GM12878 (cell line): ENCODE results near the gene PTH. TPM values are rescaled to one million over a fixed set of nuclear protein-coding genes. Genes with fewer than 3 reads are reported as not detected.

Experiments
- ATAC-seq: fragments of 200-7000 bp; cut with Tn5 transposase; 3 replicates; pipeline ENCODE4 v1.9.1; 2020; ENCODE audit warnings: mild to moderate bottlenecking, moderate library complexity
- BruUV-seq: library from RNA; stranded (reverse); fragments of 400-500 nt; replicated peaks from 2 replicates; lab custom pipeline; 2021; lab: Mats Ljungman, UMichigan
- CTCF ChIA-PET: fragments of 300-600 bp; sonication (Branson Sonifier 250); formaldehyde crosslinking; extraction: SDS; loops from one replicate; lab custom pipeline; 2021; ENCODE audit warnings: inconsistent platforms; lab: Yijun Ruan, JAX
- POLR2A ChIA-PET: fragments of 350-600 bp; formaldehyde crosslinking; extraction: SDS; loops from one replicate; lab custom pipeline; 2021; ENCODE audit warnings: inconsistent platforms; lab: Charles Lee
- RAD21 ChIA-PET: fragments of 300-600 bp; sonication (Branson Sonifier 250); formaldehyde crosslinking; loops from one replicate; lab custom pipeline; 2023; ENCODE audit warnings: antibody characterized with exemption; ENCODE audit not compliant: unreplicated experiment; lab: Charles Lee
- SMC1A ChIA-PET: fragments of 300-600 bp; sonication (Branson Sonifier 250); formaldehyde crosslinking; loops from one replicate; lab custom pipeline; 2023; ENCODE audit not compliant: unreplicated experiment, uncharacterized antibody; lab: Charles Lee
- DNase-seq: peaks from one replicate; pipeline ENCODE4 v3.0.0-alpha.2; 2011; ENCODE audit warnings: low read depth, low spot score
- FAIRE-seq: peaks from 3 replicates; lab custom pipeline; 2011; peaks lifted over from hg19 to GRCh38; lab: Jason Lieb, UNC
- H2AFZ ChIP-seq: 2 replicates; pipeline ENCODE4 v1.6.0; 2011; ENCODE audit warnings: low read depth, low read length, control low read depth; ENCODE audit not compliant: control insufficient read depth
- H3K27ac ChIP-seq: 2 replicates; pipeline ENCODE4 v1.5.1; 2011; ENCODE audit warnings: control low read depth; ENCODE audit not compliant: control insufficient read depth, insufficient read depth
- H3K27me3 ChIP-seq, 2 experiments: replicated peaks in 1 of 2; 2 replicates each; pipeline versions ENCODE4 v1.6.0 to v1.6.1; 2011; ENCODE audit warnings: low read length in 1 of 2; ENCODE audit not compliant: control insufficient read depth in 2 of 2, insufficient read depth in 2 of 2
- H3K36me3 ChIP-seq, 2 experiments: 2 replicates each; pipeline ENCODE4 v1.5.1; 2011; ENCODE audit warnings: low read length in 1 of 2; ENCODE audit not compliant: control insufficient read depth in 2 of 2, insufficient read depth in 2 of 2
- H3K4me1 ChIP-seq: 2 replicates; pipeline ENCODE4 v1.6.1; 2011; ENCODE audit warnings: mild to moderate bottlenecking, low read length, moderate library complexity, mixed read lengths; ENCODE audit not compliant: control insufficient read depth, insufficient read depth
- H3K4me2 ChIP-seq: 2 replicates; pipeline ENCODE4 v1.6.0; 2011; ENCODE audit warnings: control low read depth; ENCODE audit not compliant: control insufficient read depth, insufficient read depth
- H3K4me3 ChIP-seq: fragments of 200-600 bp; sonication (generic); 2 replicates; pipeline ENCODE4 v1.5.1; 2016
- H3K79me2 ChIP-seq: 2 replicates; pipeline ENCODE4 v1.6.0; 2011; ENCODE audit warnings: low read length; ENCODE audit not compliant: control insufficient read depth, insufficient read depth
- H3K9ac ChIP-seq: 2 replicates; pipeline ENCODE4 v1.8.0; 2011; ENCODE audit warnings: low read length, control low read depth, mixed read lengths; ENCODE audit not compliant: control insufficient read depth, insufficient read depth
- H3K9me3 ChIP-seq: replicated peaks from 3 replicates; pipeline ENCODE4 v1.5.1; 2011; ENCODE audit warnings: mild to moderate bottlenecking, low read length; ENCODE audit not compliant: control insufficient read depth, insufficient read depth
- H4K20me1 ChIP-seq: 2 replicates; pipeline ENCODE4 v1.6.0; 2011; ENCODE audit not compliant: control insufficient read depth, insufficient read depth
- CREM ChIP-seq: IDR thresholded peaks from 2 replicates; pipeline ENCODE4 v1.6.1; 2014; ENCODE audit warnings: antibody characterized with exemption, low read depth
- KAT2A ChIP-seq: conservative IDR thresholded peaks from 2 replicates; pipeline ENCODE4 v1.6.1; 2011; ENCODE audit warnings: low read depth, low read length; ENCODE audit not compliant: control insufficient read depth
- NBN ChIP-seq: fragments of 450-650 bp; IDR thresholded peaks from 2 replicates; pipeline ENCODE4 v1.6.1; 2016
- NFYA ChIP-seq: IDR thresholded peaks from 2 replicates; pipeline ENCODE4 v1.6.1; 2011; ENCODE audit warnings: low read depth, mild to moderate bottlenecking, low read length, improper control_type of control experiment, borderline replicate concordance
- RFX5 ChIP-seq: IDR thresholded peaks from 2 replicates; pipeline ENCODE4 v1.6.1; 2011; ENCODE audit warnings: low read depth, low read length, improper control_type of control experiment
- YY1 ChIP-seq: IDR thresholded peaks from 2 replicates; pipeline ENCODE4 v1.6.1; 2011; ENCODE audit warnings: low read depth, mild to moderate bottlenecking, low read length
- ZNF24 ChIP-seq: fragments of 450-650 bp; IDR thresholded peaks from 2 replicates; pipeline ENCODE4 v1.6.1; 2017; ENCODE audit warnings: antibody characterized with exemption, mild to moderate bottlenecking
- ZNF274 ChIP-seq: IDR thresholded peaks from one replicate; pipeline ENCODE4 v1.8.0; 2011; ENCODE audit not compliant: insufficient read length, insufficient read depth
- ZNF384 ChIP-seq: IDR thresholded peaks from 2 replicates; pipeline ENCODE4 v1.6.1; 2012; ENCODE audit warnings: low read depth, mild to moderate bottlenecking, low read length, improper control_type of control experiment, borderline replicate concordance
- WGBS: methylation state at CpG from one replicate; pipeline ENCODE4 v1.1.6; 2016; ENCODE audit warnings: low lambda C conversion rate; ENCODE audit not compliant: insufficient replicate concordance, insufficient coverage; ENCODE audit errors: missing lambda C conversion rate; 5-methylcytosine and 5-hydroxymethylcytosine counted together
- in situ Hi-C: fragments of 300-500 bp; cut with MboI; formaldehyde crosslinking; loops from 9 replicates; pipeline ENCODE4 v1.14.3; 2018; ENCODE audit warnings: mixed read lengths
- intact Hi-C: fragments of 100-400 bp; cut with micrococcal nuclease; formaldehyde crosslinking; loops from one replicate; pipeline ENCODE4 v1.14.2; 2022; ENCODE audit not compliant: unreplicated experiment
- polyA plus RNA-seq, 11 experiments: library from polyadenylated mRNA; depleted of rRNA in 4 of 11; unstranded in 6 of 11; stranded (reverse) in 5 of 11; fragments of >200 nt; fragmentation: Nextera tagmentation in 4 of 11; fragmentation: Illumina TruSeq in 1 of 11; extraction: Ambion mirVana in 4 of 11; extraction: Trizol in 1 of 11; gene quantifications; 1 replicate in 1 of 11; 2 replicates in 10 of 11; pipeline versions ENCODE4 v1.2.1 to v1.2.3, GENCODE V29; 2011 to 2016; ENCODE audit warnings: inconsistent platforms in 2 of 11, missing spikeins in 2 of 11, low read depth in 1 of 11
- total RNA-seq, 4 experiments: library from RNA; depleted of rRNA in 3 of 4; stranded (reverse); fragments of >200 nt in 3 of 4; fragmentation: Illumina TruSeq in 1 of 4; extraction: Trizol in 1 of 4; gene quantifications; 2 replicates each; pipeline versions ENCODE4 v1.2.1 to v1.2.3, GENCODE V29; 2013 to 2021
- TF ChIP-seq, protein P1 (sequence below): fragments of 450-650 bp; IDR thresholded peaks from 2 replicates; pipeline ENCODE4 v1.6.1; 2018; ENCODE audit warnings: mild to moderate bottlenecking, low read depth, moderate library complexity; ENCODE audit not compliant: partially characterized antibody

PTH gene
- total and polyA plus RNA-seq, 10 of the 15 experiments (the other 5 are each of a cell fraction or from before 2014, with no cell fraction given): not detected

DNA sequence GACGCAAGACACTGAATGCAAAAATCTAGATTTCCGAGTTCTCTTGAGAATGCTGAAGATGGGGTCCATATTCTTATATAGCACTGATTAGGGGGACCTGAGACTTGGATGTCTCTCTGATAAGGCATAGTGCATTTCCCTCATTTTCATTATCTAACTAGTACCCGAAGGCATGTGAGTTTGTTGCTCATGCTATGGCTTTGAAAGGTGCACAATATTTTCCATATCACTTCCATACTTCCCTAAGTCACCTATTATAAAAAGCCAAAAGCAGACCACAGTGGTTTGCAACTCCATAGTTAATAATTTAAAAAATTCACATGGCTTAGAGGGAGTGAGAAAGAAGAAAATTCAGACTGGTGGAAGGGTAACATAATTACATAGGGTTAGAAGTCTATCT, 34.5 kb downstream of the PTH start:
- Histone ChIP-seq H3K4me3 (peak overlapping the region; percentile 90; the same call in 1 of the 2 replicates), H3K9ac (no peak overlapping the region; the same call in 1 of the 2 replicates)
- CTCF ChIA-PET: interaction anchor here (0.7 to 2.0 kb wide), 8 partner anchors 12 to 171 kb away, joined by 3 to 6 read pairs (median 4); no protein-coding TSS in a partner anchor

DNA sequence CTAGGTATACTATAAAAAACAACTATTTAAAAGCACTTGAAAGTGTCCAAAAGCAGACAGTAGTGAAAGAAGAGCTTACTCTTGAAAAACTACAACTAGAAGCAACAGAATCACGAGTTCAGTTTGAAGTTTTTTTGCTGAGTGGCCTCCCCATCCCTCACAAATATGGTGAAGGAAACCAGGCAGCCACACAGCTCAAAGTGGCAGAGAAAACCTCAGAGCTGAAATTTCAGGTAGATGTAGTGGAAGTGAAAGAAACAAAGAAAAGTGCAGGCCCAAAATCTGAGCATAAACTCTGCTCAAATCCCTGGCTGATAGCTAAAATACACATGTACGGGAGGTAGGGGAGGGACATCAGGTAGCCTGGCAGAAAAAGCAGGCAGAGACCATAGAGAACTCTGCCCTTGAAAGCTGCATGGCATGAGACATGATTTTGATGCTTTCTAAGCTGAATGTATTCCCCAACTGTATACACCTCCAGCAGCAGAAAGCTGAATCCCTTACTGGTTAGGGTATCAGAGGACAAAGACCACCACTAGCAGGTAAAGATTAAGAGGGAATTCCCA, 44.9 kb downstream of the PTH start:
- ChIA-PET CTCF (interaction anchor here (0.7 to 1.5 kb wide), 8 partner anchors 9 to 67 kb away, joined by 3 to 5 read pairs (median 3); partner anchors contain the start of gene BTBD10), SMC1A (interaction anchor here (1.0 to 2.9 kb wide), 7 partner anchors 9 to 33 kb away, joined by 3 to 19 read pairs (median 7); partner anchors contain the start of gene BTBD10), POLR2A (interaction anchor here (0.6 to 2.5 kb wide), 6 partner anchors 9 to 287 kb away, joined by 3 to 9 read pairs (median 3); partner anchors contain the start of gene BTBD10), RAD21 (interaction anchor here (1.1 to 5.1 kb wide), 2 partner anchors 9 to 11 kb away, joined by 4 to 30 read pairs; partner anchors contain the start of gene BTBD10)
- FAIRE-seq: no peak
- Histone ChIP-seq H3K27ac (0 out of 2 replicates have a peak overlapping the region, but pooled peaks have one; percentile 34), H3K27me3 (no peaks in the 10 kb centered on the region), H3K79me2 (peaks cover 10% of the 10 kb centered on the region), H4K20me1 (no peaks in the 10 kb centered on the region), H3K36me3 (no peaks in the 10 kb centered on the region), H3K4me1 (no peaks in the 10 kb centered on the region; the same call in 1 of the 2 replicates), H2AFZ (no peak overlapping the region), H3K9me3 (peaks cover 2% of the 10 kb centered on the region; the same call in 2 of the 3 replicates), H3K9ac (no peak overlapping the region), H3K4me2 (peak overlapping the region; percentile 17; the same call in 1 of the 2 replicates), H3K4me3 (no peak overlapping the region)
- in situ Hi-C loops (no loop called here), intact Hi-C loops (no loop called here)
- DNase-seq: no peak
- 73% methylated on average over 2 of the region's 2 CpGs for whole genome bisulfite sequencing
- peak; percentile 53 for ATAC-seq
- no TSS peak for BruUV-seq
- TF ChIP-seq, protein P1, sequence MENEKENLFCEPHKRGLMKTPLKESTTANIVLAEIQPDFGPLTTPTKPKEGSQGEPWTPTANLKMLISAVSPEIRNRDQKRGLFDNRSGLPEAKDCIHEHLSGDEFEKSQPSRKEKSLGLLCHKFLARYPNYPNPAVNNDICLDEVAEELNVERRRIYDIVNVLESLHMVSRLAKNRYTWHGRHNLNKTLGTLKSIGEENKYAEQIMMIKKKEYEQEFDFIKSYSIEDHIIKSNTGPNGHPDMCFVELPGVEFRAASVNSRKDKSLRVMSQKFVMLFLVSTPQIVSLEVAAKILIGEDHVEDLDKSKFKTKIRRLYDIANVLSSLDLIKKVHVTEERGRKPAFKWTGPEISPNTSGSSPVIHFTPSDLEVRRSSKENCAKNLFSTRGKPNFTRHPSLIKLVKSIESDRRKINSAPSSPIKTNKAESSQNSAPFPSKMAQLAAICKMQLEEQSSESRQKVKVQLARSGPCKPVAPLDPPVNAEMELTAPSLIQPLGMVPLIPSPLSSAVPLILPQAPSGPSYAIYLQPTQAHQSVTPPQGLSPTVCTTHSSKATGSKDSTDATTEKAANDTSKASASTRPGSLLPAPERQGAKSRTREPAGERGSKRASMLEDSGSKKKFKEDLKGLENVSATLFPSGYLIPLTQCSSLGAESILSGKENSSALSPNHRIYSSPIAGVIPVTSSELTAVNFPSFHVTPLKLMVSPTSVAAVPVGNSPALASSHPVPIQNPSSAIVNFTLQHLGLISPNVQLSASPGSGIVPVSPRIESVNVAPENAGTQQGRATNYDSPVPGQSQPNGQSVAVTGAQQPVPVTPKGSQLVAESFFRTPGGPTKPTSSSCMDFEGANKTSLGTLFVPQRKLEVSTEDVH: no peak
- TF ChIP-seq NBN (no peak), CREM (no peak), ZNF274 (no peak), YY1 (no peak), RFX5 (no peak), NFYA (no peak), ZNF24 (no peak)

More for the DNA sequence above, 34.5 kb downstream of the PTH start:
- no TSS peak for BruUV-seq
- Histone ChIP-seq H3K4me2 (peak overlapping the region; percentile 84; the same call in 1 of the 2 replicates), H3K27ac (0 out of 2 replicates have a peak overlapping the region, but pooled peaks have one; percentile 88), H3K9me3 (no peaks in the 10 kb centered on the region; the same call in 2 of the 3 replicates), H4K20me1 (no peaks in the 10 kb centered on the region), H3K36me3 (no peaks in the 10 kb centered on the region)
- intact Hi-C loops: loop anchor here (5.0 to 10.0 kb wide), 3 partner anchors 206 to 496 kb away; partner anchors contain the start of gene FAR1
- WGBS: 78% methylated on average over 3 of the region's 3 CpGs
- no peak for ATAC-seq
- SMC1A ChIA-PET: interaction anchor here (0.7 to 3.8 kb wide), 5 partner anchors 11 to 202 kb away, joined by 3 to 19 read pairs (median 4); no protein-coding TSS in a partner anchor
- TF ChIP-seq ZNF384 (no peak), KAT2A (no peak)
- TF ChIP-seq, all 136 proteins: peak for 0
- Histone ChIP-seq H3K79me2 (peaks cover 33% of the 10 kb centered on the region), H3K27me3 (no peaks in the 10 kb centered on the region), H3K4me1 (no peaks in the 10 kb centered on the region), H2AFZ (no peak overlapping the region)
- ChIA-PET POLR2A (interaction anchor here (0.6 to 1.8 kb wide), 6 partner anchors 10 to 231 kb away, joined by 3 to 9 read pairs (median 4); no protein-coding TSS in a partner anchor), RAD21 (interaction anchor here (2.6 to 4.8 kb wide), 2 partner anchors 12 to 251 kb away, joined by 8 to 30 read pairs; no protein-coding TSS in a partner anchor)
- in situ Hi-C loops: no loop called here
- DNase-seq (no peak), FAIRE-seq (no peak)
